IMR-90 (cell line): ENCODE data around the gene H6PD. TPM values are rescaled to one million over a fixed set of nuclear protein-coding genes. Genes with fewer than 3 reads are reported as not detected.

ENCODE experiments used
- ATAC-seq: fragments of 200-7000 bp; cut with Tn5 transposase; 2 replicates; pipeline ENCODE4 v1.9.1; 2020; ENCODE audit warnings: low read depth, mild to moderate bottlenecking, moderate library complexity
- BruUV-seq: library from RNA; stranded (reverse); fragments of 400-500 nt; replicated peaks from 2 replicates; lab custom pipeline; 2021; lab: Mats Ljungman, UMichigan
- CTCF ChIA-PET: fragments of 300-600 bp; formaldehyde crosslinking; extraction: SDS; loops from one replicate; lab custom pipeline; 2021; ENCODE audit warnings: antibody characterized with exemption; lab: Yijun Ruan, JAX
- POLR2A ChIA-PET: fragments of 300-600 bp; sonication (Branson Sonifier 250); formaldehyde crosslinking; loops from one replicate; lab custom pipeline; 2022; ENCODE audit warnings: antibody characterized with exemption; ENCODE audit not compliant: unreplicated experiment; lab: Charles Lee
- DNase-seq: peaks from one replicate; pipeline ENCODE4 v3.0.0; 2013
- H2AFZ ChIP-seq: replicated peaks from 2 replicates; pipeline ENCODE3; 2013; ENCODE audit warnings: low read length, mild to moderate bottlenecking; ENCODE audit not compliant: poor library complexity
- H2AK5ac ChIP-seq: 2 replicates; pipeline ENCODE4 v1.6.1; 2013; ENCODE audit warnings: low read depth, low read length, inconsistent platforms
- H2AK9ac ChIP-seq: replicated peaks from 2 replicates; pipeline ENCODE3; 2013; ENCODE audit warnings: mild to moderate bottlenecking, low read depth, low read length, moderate library complexity; ENCODE audit not compliant: poor library complexity
- H2BK120ac ChIP-seq: 2 replicates; pipeline ENCODE4 v1.6.1; 2013; ENCODE audit warnings: low read depth, low read length, inconsistent platforms
- H2BK15ac ChIP-seq: 3 replicates; pipeline ENCODE4 v1.6.1; 2013; ENCODE audit warnings: low read depth, low read length, inconsistent platforms
- H2BK20ac ChIP-seq: 2 replicates; pipeline ENCODE4 v1.6.1; 2013; ENCODE audit warnings: low read depth, mild to moderate bottlenecking, inconsistent platforms, low read length, moderate library complexity
- H2BK5ac ChIP-seq: 2 replicates; pipeline ENCODE4 v1.6.1; 2013; ENCODE audit warnings: mild to moderate bottlenecking, low read depth, low read length, inconsistent platforms; ENCODE audit not compliant: poor library complexity, severe bottlenecking
- H3K14ac ChIP-seq: replicated peaks from 2 replicates; pipeline ENCODE4 v1.6.1; 2013; ENCODE audit warnings: low read depth, low read length, inconsistent platforms
- H3K18ac ChIP-seq: 2 replicates; pipeline ENCODE4 v1.6.1; 2013; ENCODE audit warnings: low read depth, low read length, control low read depth
- H3K23ac ChIP-seq: 2 replicates; pipeline ENCODE4 v1.6.1; 2013; ENCODE audit warnings: low read depth, low read length, inconsistent platforms
- H3K27ac ChIP-seq: 2 replicates; pipeline ENCODE4 v1.5.1; 2013; ENCODE audit warnings: mild to moderate bottlenecking, control low read depth, low read length; ENCODE audit not compliant: insufficient read depth
- H3K27me3 ChIP-seq: 2 replicates; pipeline ENCODE4 v1.6.1; 2013; ENCODE audit warnings: low read length; ENCODE audit not compliant: control insufficient read depth, insufficient read depth
- H3K36me3 ChIP-seq: 2 replicates; pipeline ENCODE4 v1.6.1; 2013; ENCODE audit warnings: low read length, mixed read lengths; ENCODE audit not compliant: control insufficient read depth, insufficient read depth
- H3K4ac ChIP-seq: 2 replicates; pipeline ENCODE4 v1.6.1; 2013; ENCODE audit warnings: low read depth, low read length, inconsistent platforms
- H3K4me1 ChIP-seq: 2 replicates; pipeline ENCODE4 v1.6.1; 2013; ENCODE audit warnings: low read length, mixed read lengths; ENCODE audit not compliant: control insufficient read depth, insufficient read depth
- H3K4me2 ChIP-seq: 2 replicates; pipeline ENCODE4 v1.6.1; 2013; ENCODE audit warnings: low read depth, mild to moderate bottlenecking, control low read depth, low read length, moderate library complexity
- H3K4me3 ChIP-seq: 2 replicates; pipeline ENCODE4 v1.5.1; 2013; ENCODE audit warnings: low read depth, mild to moderate bottlenecking, control low read depth, low read length, moderate library complexity; ENCODE audit not compliant: insufficient read depth
- H3K56ac ChIP-seq: 2 replicates; pipeline ENCODE4 v1.6.1; 2013; ENCODE audit warnings: low read length, inconsistent platforms; ENCODE audit not compliant: insufficient read depth; ENCODE audit errors: extremely low read depth
- H3K79me1 ChIP-seq, 2 experiments: 2 replicates each; pipeline ENCODE4 v1.6.1; 2013; ENCODE audit warnings: low read length in 2 of 2, inconsistent platforms in 1 of 2, low read depth in 1 of 2
- H3K9ac ChIP-seq: 2 replicates; pipeline ENCODE4 v1.6.1; 2013; ENCODE audit warnings: low read depth, low read length, control low read depth
- H3K9me1 ChIP-seq: 2 replicates; pipeline ENCODE4 v1.6.1; 2013; ENCODE audit warnings: low read length, inconsistent platforms; ENCODE audit not compliant: insufficient read depth
- H3K9me3 ChIP-seq: 2 replicates; pipeline ENCODE4 v1.6.1; 2013; ENCODE audit warnings: low read length; ENCODE audit not compliant: control insufficient read depth, insufficient read depth
- H4K20me1 ChIP-seq: 2 replicates; pipeline ENCODE4 v1.6.1; 2013; ENCODE audit warnings: low read length, inconsistent platforms; ENCODE audit not compliant: insufficient read depth
- H4K5ac ChIP-seq: 2 replicates; pipeline ENCODE4 v1.6.1; 2013; ENCODE audit warnings: mild to moderate bottlenecking, low read depth, low read length, control low read depth
- H4K8ac ChIP-seq, 2 experiments: 2 replicates each; pipeline ENCODE4 v1.6.1; 2013; ENCODE audit warnings: low read depth in 2 of 2, low read length in 2 of 2, control low read depth in 1 of 2, inconsistent platforms in 1 of 2
- H4K91ac ChIP-seq: 2 replicates; pipeline ENCODE4 v1.6.1; 2013; ENCODE audit warnings: low read depth, low read length, inconsistent platforms; ENCODE audit not compliant: insufficient read depth
- ELK1 ChIP-seq: fragments of 150-350 bp; IDR thresholded peaks from 2 replicates; pipeline ENCODE4 v1.6.1; 2016; ENCODE audit warnings: low read depth, mild to moderate bottlenecking, low read length, moderate library complexity, borderline replicate concordance
- FOS ChIP-seq: fragments of 150-350 bp; IDR thresholded peaks from 2 replicates; pipeline ENCODE4 v1.6.1; 2016; ENCODE audit warnings: low read depth, low read length
- SMC3 ChIP-seq: fragments of 150-350 bp; IDR thresholded peaks from 2 replicates; pipeline ENCODE4 v1.6.1; 2016; ENCODE audit warnings: low read depth, mild to moderate bottlenecking, antibody characterized with exemption, low read length, moderate library complexity
- WGBS, 2 experiments: methylation state at CpG; one replicate each; pipeline versions ENCODE4 v1.1.5 to v1.1.7; 2013; ENCODE audit warnings: missing lambda C conversion rate in 2 of 2; ENCODE audit not compliant: insufficient read length in 1 of 2; ENCODE audit errors: extremely low coverage in 2 of 2; 5-methylcytosine and 5-hydroxymethylcytosine counted together
- dilution Hi-C: fragments of 300-500 bp; cut with HindIII; formaldehyde crosslinking; loops from one replicate; pipeline ENCODE4 v1.14.3; 2018; ENCODE audit warnings: low sequenced_read_pairs; ENCODE audit not compliant: unreplicated experiment
- in situ Hi-C: fragments of 300-500 bp; cut with MboI; formaldehyde crosslinking; loops from 3 replicates; pipeline ENCODE4 v1.14.3; 2019; ENCODE audit warnings: low sequenced_read_pairs, inconsistent platforms, mixed read lengths
- intact Hi-C: fragments of 100-400 bp; cut with micrococcal nuclease; formaldehyde crosslinking; loops from 2 replicates; pipeline ENCODE4 v1.10.0; 2022
- polyA plus RNA-seq, 3 experiments: library from polyadenylated mRNA; depleted of rRNA; stranded (reverse); fragments of >200 nt; gene quantifications; 2 replicates each; pipeline ENCODE4 v1.2.3, GENCODE V29; 2012; ENCODE audit warnings: low replicate concordance in 1 of 3
- total RNA-seq: library from RNA; depleted of rRNA; stranded (reverse); fragments of >200 nt; gene quantifications from 2 replicates; pipeline ENCODE4 v1.2.3, GENCODE V29; 2012

H6PD gene
- total and polyA plus RNA-seq, 2 of the 4 experiments (the other 2 are of a cell fraction) = 9.3 to 22.1 TPM

DNA sequence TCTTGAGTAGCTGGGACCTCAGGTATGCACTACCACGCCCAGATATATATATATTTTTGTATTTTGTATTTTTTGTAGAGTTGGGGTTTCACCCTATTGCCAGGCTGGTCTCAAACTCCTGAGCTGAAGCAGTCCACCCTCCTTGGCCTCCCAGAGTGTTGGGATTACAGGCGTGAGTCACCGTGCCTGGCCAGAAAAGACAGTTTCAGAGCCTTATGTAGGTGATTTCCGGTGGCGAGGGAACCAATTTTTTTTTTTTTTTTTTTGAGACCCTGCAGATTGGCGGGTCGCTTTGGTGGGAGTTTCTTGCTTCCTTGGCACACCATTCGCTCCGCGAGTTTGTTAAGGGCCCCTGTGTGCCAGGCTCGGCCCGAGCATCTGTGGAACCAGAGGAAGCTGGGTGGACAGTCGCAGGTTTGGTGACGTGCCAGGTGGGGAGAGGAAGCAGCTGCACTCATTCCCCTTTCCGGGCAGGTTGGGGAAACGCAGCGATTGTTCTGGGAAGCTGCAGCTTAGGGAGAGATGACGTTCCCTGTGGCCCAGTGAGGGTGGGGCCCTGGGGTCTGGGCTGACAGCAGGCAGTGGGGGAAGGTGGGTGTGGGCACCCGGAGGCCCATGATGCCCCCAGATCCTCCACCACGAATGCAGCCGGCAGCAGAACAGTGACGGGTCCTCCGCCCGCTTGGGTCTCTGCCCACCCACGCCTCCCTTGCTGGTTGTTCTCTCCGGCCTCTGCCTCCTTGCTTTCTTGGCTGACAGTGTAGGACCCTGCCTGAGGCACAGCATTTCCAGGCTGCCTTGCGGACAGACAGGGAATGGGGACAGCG lies 83.2 kb downstream of the H6PD start:
- intact Hi-C loops = no loop called here
- DNase-seq = peak; percentile 74

More for the DNA sequence above, 83.2 kb downstream of the H6PD start:
- TF ChIP-seq FOS (peak; percentile 79), SMC3 (peak; percentile 19; the same call in 1 of the 2 replicates), ELK1 (no peak)
- Histone ChIP-seq H3K14ac (0 out of 2 replicates have a peak overlapping the region, but pooled peaks have one; percentile 54), H3K18ac (no peak overlapping the region), H3K4ac (peak overlapping the region; percentile 68), H3K9me1 (peaks cover 68% of the 10 kb centered on the region), H2BK120ac (peak overlapping the region; percentile 44), H3K27me3 (no peaks in the 10 kb centered on the region), H2BK20ac (peak overlapping the region; percentile 52; the same call in 1 of the 2 replicates), H2AK9ac (peak overlapping the region; percentile 68), H3K4me3 (no peak overlapping the region), H4K91ac (peak overlapping the region; percentile 43; the same call in 1 of the 2 replicates), H3K79me1 (peaks cover 39 to 92% of the 10 kb centered on the region in 2 experiments), H2BK5ac (no peak overlapping the region), H2BK15ac (0 out of 3 replicates have a peak overlapping the region, but pooled peaks have one; percentile 36), H2AFZ (peak overlapping the region; percentile 28), H3K9ac (no peak overlapping the region), H3K4me2 (no peak overlapping the region), H4K5ac (no peak overlapping the region), H3K27ac (no peak overlapping the region), H3K9me3 (no peaks in the 10 kb centered on the region), H3K56ac (no peak overlapping the region), H2AK5ac (peak overlapping the region; percentile 78), H3K4me1 (peaks cover 49% of the 10 kb centered on the region), H4K8ac (peak overlapping the region in 1 of 2 experiments; percentile 40; a peak in 1 of 4 replicates), H3K36me3 (no peaks in the 10 kb centered on the region; the same call in 1 of the 2 replicates), H4K20me1 (peaks cover 97% of the 10 kb centered on the region), H3K23ac (peak overlapping the region; percentile 61; the same call in 1 of the 2 replicates)
- 63% methylated on average over 11 of the region's 28 CpGs; no CpG with 5 or more reads in 1 of the 2 experiments for WGBS, 2 experiments
- no TSS peak for BruUV-seq
- ATAC-seq = no peak; the same call in 1 of the 2 replicates
- in situ Hi-C loops (no loop called here), dilution Hi-C loops (no loop called here)
- POLR2A ChIA-PET = no interaction called here
- CTCF ChIA-PET = interaction anchor here (0.6 kb wide), 1 partner anchor 27 kb away, joined by 3 read pairs; no protein-coding TSS in a partner anchor
